Mucosa of descending colon (tissue), 3 donors: Measurements from ENCODE around the gene SIX3. TPM values are rescaled to one million over a fixed set of nuclear protein-coding genes. Genes with fewer than 3 reads are reported as not detected.

Experiments used
- ATAC-seq: fragments of 200-7000 bp; cut with Tn5 transposase; one replicate; pipeline ENCODE4 v1.9.1; 2020; ENCODE audit warnings: mild to moderate bottlenecking, moderate library complexity
- DNase-seq, 3 donors: peaks; one replicate each; pipeline ENCODE4 v3.0.0-alpha.2; 2020
- H3K36me3 ChIP-seq: fragments of 200-600 bp; one replicate; pipeline ENCODE4 v1.8.0; 2021; ENCODE audit warnings: low read depth, mild to moderate bottlenecking
- H3K4me1 ChIP-seq: fragments of 200-600 bp; one replicate; pipeline ENCODE4 v1.8.0; 2021; ENCODE audit warnings: low read depth, mild to moderate bottlenecking
- H3K4me3 ChIP-seq: fragments of 200-600 bp; one replicate; pipeline ENCODE4 v1.8.0; 2021; ENCODE audit warnings: mild to moderate bottlenecking
- H3K9me3 ChIP-seq: fragments of 200-600 bp; one replicate; pipeline ENCODE4 v1.8.0; 2021; ENCODE audit warnings: mild to moderate bottlenecking
- CTCF ChIP-seq: fragments of 200-600 bp; IDR thresholded peaks from one replicate; pipeline ENCODE4 v1.8.0; 2022; ENCODE audit warnings: antibody characterized with exemption, mild to moderate bottlenecking
- intact Hi-C, 2 donors: fragments of 100-400 bp; cut with DNase I in 1 of 2; cut with micrococcal nuclease in 1 of 2; formaldehyde crosslinking; loops; one replicate each; pipeline versions ENCODE4 v1.11.0 to v1.11.1; 2022; cut with DNase I, micrococcal nuclease
- total RNA-seq, 3 donors: library from RNA; stranded (reverse); fragmentation: NEBNext Ultra II Directional in 2 of 3; extraction: Animal tissue kit (Norgen Biotek cat#: 25700) in 2 of 3; gene quantifications; one replicate each; pipeline versions ENCODE4 v1.2.1 to v1.2.4, GENCODE V29; 2021 to 2023
- donor health status: DM: no; HTN: no; CAD: no; lungs with moderate emphysema.
- donor health status: DM: no; HTN: no; CAD: no.
- donor health status: DM: no; HTN: yes; CAD: no.

The SIX3 gene
- total RNA-seq, 3 donors from 2014 or later = not detected

- Histone ChIP-seq H3K4me3 (no peak overlapping the region), H3K36me3 (no peaks in the 10 kb centered on the region), H3K4me1 (no peaks in the 10 kb centered on the region), H3K9me3 (no peaks in the 10 kb centered on the region)
- ATAC-seq (no peak), DNase-seq (no peak)
- intact Hi-C loops = no loop called here
- no peak for TF ChIP-seq CTCF
These were observed 34.3 kb downstream of the SIX3 start for GRCh38 chr2:44975571-44976450.

- intact Hi-C loops = no loop called here
- no peaks in the 10 kb centered on the region for H3K36me3 ChIP-seq
- H3K4me1 ChIP-seq = no peaks in the 10 kb centered on the region
- no peaks in the 10 kb centered on the region for H3K9me3 ChIP-seq
- no peak for TF ChIP-seq CTCF
- ATAC-seq (no peak), DNase-seq (no peak)
- H3K4me3 ChIP-seq = no peak overlapping the region
These were observed 38.1 kb downstream of the SIX3 start for GRCh38 chr2:44979581-44979980.

- intact Hi-C loops = loop anchor here (1.0 to 5.0 kb wide), 3 partner anchors 27 to 516 kb away; no protein-coding TSS in a partner anchor
- Histone ChIP-seq H3K4me3 (no peak overlapping the region), H3K4me1 (no peaks in the 10 kb centered on the region), H3K36me3 (no peaks in the 10 kb centered on the region), H3K9me3 (no peaks in the 10 kb centered on the region)
- DNase-seq = no peak
- ATAC-seq = no peak
- TF ChIP-seq CTCF = no peak
These were observed 39.5 kb downstream of the SIX3 start for GRCh38 chr2:44980751-44981713.

GRCh38 chr2:44981714-44982108, 40.2 kb downstream of the SIX3 start:
- Histone ChIP-seq H3K4me1 (no peaks in the 10 kb centered on the region), H3K9me3 (no peaks in the 10 kb centered on the region), H3K36me3 (no peaks in the 10 kb centered on the region), H3K4me3 (no peak overlapping the region)
- intact Hi-C loops = loop anchor here (1.0 to 5.0 kb wide), 3 partner anchors 27 to 516 kb away; no protein-coding TSS in a partner anchor
- DNase-seq (peak in 2 of 3 donors; percentile 74 to 87), ATAC-seq (peak; percentile 76)
- peak; percentile 47 for TF ChIP-seq CTCF

- no peak for TF ChIP-seq CTCF
- intact Hi-C loops = loop anchor here in 1 of 2 donors (5.0 kb wide), 1 partner anchor 513 kb away; no protein-coding TSS in a partner anchor
- Histone ChIP-seq H3K9me3 (peaks cover 7% of the 10 kb centered on the region), H3K4me1 (no peaks in the 10 kb centered on the region), H3K4me3 (no peak overlapping the region), H3K36me3 (no peaks in the 10 kb centered on the region)
- DNase-seq (no peak), ATAC-seq (no peak)
These were observed 42.5 kb downstream of the SIX3 start for GRCh38 chr2:44983836-44984604.
